WTC11 (cell line): ENCODE results near the gene NPEPPS. TPM values are rescaled to one million over a fixed set of nuclear protein-coding genes. Genes with fewer than 3 reads are reported as not detected.
A peak's percentile ranks its signal among the peaks of the same experiment; 100 is the strongest.

Experiments used
- ESRRA ChIP-seq: sonication (generic); formaldehyde crosslinking; IDR thresholded peaks from 2 replicates; pipeline ENCODE4 v1.8.1; 2022; ENCODE audit warnings: mild to moderate bottlenecking, missing genetic modification reagents, borderline replicate concordance
- FOXK1 ChIP-seq: sonication (generic); formaldehyde crosslinking; IDR thresholded peaks from 2 replicates; pipeline ENCODE4 v1.8.0; 2022; ENCODE audit warnings: mild to moderate bottlenecking, moderate library complexity, missing genetic modification reagents
- FOXP1 ChIP-seq: sonication (generic); formaldehyde crosslinking; IDR thresholded peaks from 2 replicates; pipeline ENCODE4 v1.8.0; 2022; ENCODE audit warnings: missing genetic modification reagents, mild to moderate bottlenecking, moderate library complexity, borderline replicate concordance
- GABPB1 ChIP-seq: sonication (generic); formaldehyde crosslinking; IDR thresholded peaks from 2 replicates; pipeline ENCODE4 v1.8.1; 2023; ENCODE audit warnings: mild to moderate bottlenecking, missing genetic modification reagents
- NFATC4 ChIP-seq: fragments of 250-450 bp; sonication (Bioruptor Pico); IDR thresholded peaks from 2 replicates; pipeline ENCODE4 v1.9.0; 2021; ENCODE audit warnings: mild to moderate bottlenecking
- RELA ChIP-seq: sonication (generic); formaldehyde crosslinking; IDR thresholded peaks from 2 replicates; pipeline ENCODE4 v1.8.1; 2022; ENCODE audit warnings: missing genetic modification reagents, mild to moderate bottlenecking, borderline replicate concordance
- SMAD4 ChIP-seq: sonication (generic); formaldehyde crosslinking; IDR thresholded peaks from 2 replicates; pipeline ENCODE4 v1.8.0; 2022; ENCODE audit warnings: mild to moderate bottlenecking, missing genetic modification reagents
- ZNF219 ChIP-seq: sonication (generic); formaldehyde crosslinking; IDR thresholded peaks from 2 replicates; pipeline ENCODE4 v1.8.0; 2023; ENCODE audit warnings: missing genetic modification reagents, mild to moderate bottlenecking, borderline replicate concordance
- ZNF317 ChIP-seq: sonication (generic); formaldehyde crosslinking; IDR thresholded peaks from 2 replicates; pipeline ENCODE4 v1.8.1; 2023; ENCODE audit warnings: low read depth, mild to moderate bottlenecking, moderate library complexity, missing genetic modification reagents, borderline replicate concordance
- ZNF416 ChIP-seq: fragments of 250-450 bp; sonication (Bioruptor Pico); IDR thresholded peaks from 2 replicates; pipeline ENCODE4 v1.9.0; 2021; ENCODE audit warnings: mild to moderate bottlenecking, inconsistent platforms
- ZNF671 ChIP-seq: fragments of 250-450 bp; sonication (Bioruptor Pico); IDR thresholded peaks from 2 replicates; pipeline ENCODE4 v1.8.0; 2021; ENCODE audit warnings: mild to moderate bottlenecking
- total RNA-seq: library from RNA; stranded (reverse); gene quantifications from 3 replicates; pipeline ENCODE4 v1.2.3, GENCODE V29; 2021
- TF ChIP-seq, protein P1 (sequence below): sonication (generic); formaldehyde crosslinking; IDR thresholded peaks from 2 replicates; pipeline ENCODE4 v1.8.0; 2022; ENCODE audit warnings: mild to moderate bottlenecking, missing genetic modification reagents
- TF ChIP-seq, protein P2 (sequence below): fragments of 200-600 bp; IDR thresholded peaks from 2 replicates; pipeline ENCODE4 v1.8.0; 2022; ENCODE audit warnings: antibody characterized with exemption
- TF ChIP-seq, protein P3 (sequence below): sonication (generic); formaldehyde crosslinking; IDR thresholded peaks from 2 replicates; pipeline ENCODE4 v1.8.1; 2022; ENCODE audit warnings: missing genetic modification reagents, borderline replicate concordance
- TF ChIP-seq, protein P4 (sequence below): sonication (generic); formaldehyde crosslinking; IDR thresholded peaks from 2 replicates; pipeline ENCODE4 v1.8.1; 2022; ENCODE audit warnings: low read depth, mild to moderate bottlenecking, moderate library complexity, missing genetic modification reagents, borderline replicate concordance
- TF ChIP-seq, protein P5 (sequence below): sonication (generic); formaldehyde crosslinking; IDR thresholded peaks from 2 replicates; pipeline ENCODE4 v1.8.0; 2023; ENCODE audit warnings: missing genetic modification reagents
- TF ChIP-seq, protein P6 (sequence below): sonication (generic); formaldehyde crosslinking; IDR thresholded peaks from 2 replicates; pipeline ENCODE4 v1.8.0; 2023; ENCODE audit warnings: mild to moderate bottlenecking, missing genetic modification reagents
- TF ChIP-seq, protein P7 (sequence below): sonication (generic); formaldehyde crosslinking; IDR thresholded peaks from 2 replicates; pipeline ENCODE4 v1.8.1; 2023; ENCODE audit warnings: mild to moderate bottlenecking, missing genetic modification reagents
- TF ChIP-seq, protein P8 (sequence below): sonication (generic); formaldehyde crosslinking; IDR thresholded peaks from 2 replicates; pipeline ENCODE4 v1.8.1; 2023; ENCODE audit warnings: mild to moderate bottlenecking, missing genetic modification reagents, moderate library complexity
- TF ChIP-seq, protein P9 (sequence below): sonication (generic); formaldehyde crosslinking; IDR thresholded peaks from 2 replicates; pipeline ENCODE4 v1.8.0; 2023; ENCODE audit warnings: missing genetic modification reagents, mild to moderate bottlenecking, borderline replicate concordance

NPEPPS gene
- total RNA-seq, 1 experiment from 2014 or later = 127 TPM

DNA sequence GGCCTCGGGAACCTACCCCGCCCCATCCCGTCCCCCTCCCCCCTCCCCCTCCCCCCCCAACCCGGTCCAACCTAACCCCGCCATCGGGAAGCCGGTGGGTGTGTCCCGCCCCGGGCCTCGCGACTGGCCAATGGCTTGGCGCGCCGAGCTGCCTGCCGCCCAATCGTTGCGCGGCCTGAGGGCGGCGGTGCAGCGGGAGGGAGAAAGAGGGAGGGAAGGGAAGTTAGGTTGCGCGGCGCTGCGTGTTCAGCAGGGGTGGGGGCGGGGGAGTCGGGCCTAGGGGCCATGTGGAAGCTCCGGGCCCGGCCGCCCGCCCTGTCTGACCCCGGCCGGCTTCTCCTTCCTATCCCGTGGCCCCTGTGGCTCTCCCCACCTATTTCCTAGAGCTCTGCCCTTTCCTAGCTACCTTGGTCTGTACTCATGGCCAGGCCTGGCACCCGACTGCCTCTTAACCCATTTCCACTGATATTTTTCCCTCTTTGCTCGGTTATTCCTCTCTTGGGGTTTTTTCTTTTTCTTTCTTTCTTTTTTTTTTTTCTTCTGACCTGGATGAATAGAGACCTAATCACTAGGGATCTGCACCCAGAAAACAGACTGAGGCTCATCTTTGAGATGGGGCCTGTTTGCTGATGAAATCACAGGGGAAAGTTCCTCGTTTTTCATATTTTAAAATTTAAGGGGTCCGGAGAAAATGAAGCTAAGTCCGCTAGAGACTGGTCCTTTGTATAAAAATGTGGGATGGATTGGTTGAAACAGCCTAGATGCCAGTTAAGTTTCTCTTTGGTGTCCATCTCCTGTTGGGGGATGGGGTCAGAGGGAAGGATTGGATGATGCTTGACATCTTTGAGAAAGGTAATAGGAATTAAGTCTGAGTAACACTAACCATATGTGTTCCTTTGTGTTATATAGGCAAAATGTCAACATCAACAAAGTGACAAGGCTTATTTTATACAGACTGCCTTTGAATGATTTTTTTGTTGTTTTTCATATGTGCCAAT is 119.9 kb downstream of the NPEPPS start (continued):
- TF ChIP-seq ESRRA (CRISPR knock-in tag) (no peak), ZNF219 (CRISPR knock-in tag) (no peak), RELA (CRISPR knock-in tag) (no peak), ZNF317 (no peak), SMAD4 (no peak), NFATC4 (CRISPR knock-in tag) (no peak), ZNF416 (CRISPR knock-in tag) (no peak), GABPB1 (CRISPR knock-in tag) (no peak; the same call in 1 of the 2 replicates), FOXK1 (CRISPR knock-in tag) (peak; percentile 12; the same call in 1 of the 2 replicates), ZNF671 (CRISPR knock-in tag) (no peak), FOXP1 (no peak)
- TF ChIP-seq, protein P1, sequence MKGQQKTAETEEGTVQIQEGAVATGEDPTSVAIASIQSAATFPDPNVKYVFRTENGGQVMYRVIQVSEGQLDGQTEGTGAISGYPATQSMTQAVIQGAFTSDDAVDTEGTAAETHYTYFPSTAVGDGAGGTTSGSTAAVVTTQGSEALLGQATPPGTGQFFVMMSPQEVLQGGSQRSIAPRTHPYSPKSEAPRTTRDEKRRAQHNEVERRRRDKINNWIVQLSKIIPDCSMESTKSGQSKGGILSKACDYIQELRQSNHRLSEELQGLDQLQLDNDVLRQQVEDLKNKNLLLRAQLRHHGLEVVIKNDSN (CRISPR knock-in tag) = 0 out of 2 replicates have a peak, but pooled peaks have one; percentile 19
- TF ChIP-seq, protein P2, sequence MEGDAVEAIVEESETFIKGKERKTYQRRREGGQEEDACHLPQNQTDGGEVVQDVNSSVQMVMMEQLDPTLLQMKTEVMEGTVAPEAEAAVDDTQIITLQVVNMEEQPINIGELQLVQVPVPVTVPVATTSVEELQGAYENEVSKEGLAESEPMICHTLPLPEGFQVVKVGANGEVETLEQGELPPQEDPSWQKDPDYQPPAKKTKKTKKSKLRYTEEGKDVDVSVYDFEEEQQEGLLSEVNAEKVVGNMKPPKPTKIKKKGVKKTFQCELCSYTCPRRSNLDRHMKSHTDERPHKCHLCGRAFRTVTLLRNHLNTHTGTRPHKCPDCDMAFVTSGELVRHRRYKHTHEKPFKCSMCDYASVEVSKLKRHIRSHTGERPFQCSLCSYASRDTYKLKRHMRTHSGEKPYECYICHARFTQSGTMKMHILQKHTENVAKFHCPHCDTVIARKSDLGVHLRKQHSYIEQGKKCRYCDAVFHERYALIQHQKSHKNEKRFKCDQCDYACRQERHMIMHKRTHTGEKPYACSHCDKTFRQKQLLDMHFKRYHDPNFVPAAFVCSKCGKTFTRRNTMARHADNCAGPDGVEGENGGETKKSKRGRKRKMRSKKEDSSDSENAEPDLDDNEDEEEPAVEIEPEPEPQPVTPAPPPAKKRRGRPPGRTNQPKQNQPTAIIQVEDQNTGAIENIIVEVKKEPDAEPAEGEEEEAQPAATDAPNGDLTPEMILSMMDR = no peak
- TF ChIP-seq, protein P3, sequence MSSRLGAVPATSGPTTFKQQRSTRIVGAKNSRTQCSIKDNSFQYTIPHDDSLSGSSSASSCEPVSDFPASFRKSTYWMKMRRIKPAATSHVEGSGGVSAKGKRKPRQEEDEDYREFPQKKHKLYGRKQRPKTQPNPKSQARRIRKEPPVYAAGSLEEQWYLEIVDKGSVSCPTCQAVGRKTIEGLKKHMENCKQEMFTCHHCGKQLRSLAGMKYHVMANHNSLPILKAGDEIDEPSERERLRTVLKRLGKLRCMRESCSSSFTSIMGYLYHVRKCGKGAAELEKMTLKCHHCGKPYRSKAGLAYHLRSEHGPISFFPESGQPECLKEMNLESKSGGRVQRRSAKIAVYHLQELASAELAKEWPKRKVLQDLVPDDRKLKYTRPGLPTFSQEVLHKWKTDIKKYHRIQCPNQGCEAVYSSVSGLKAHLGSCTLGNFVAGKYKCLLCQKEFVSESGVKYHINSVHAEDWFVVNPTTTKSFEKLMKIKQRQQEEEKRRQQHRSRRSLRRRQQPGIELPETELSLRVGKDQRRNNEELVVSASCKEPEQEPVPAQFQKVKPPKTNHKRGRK = no peak
- TF ChIP-seq, protein P4, sequence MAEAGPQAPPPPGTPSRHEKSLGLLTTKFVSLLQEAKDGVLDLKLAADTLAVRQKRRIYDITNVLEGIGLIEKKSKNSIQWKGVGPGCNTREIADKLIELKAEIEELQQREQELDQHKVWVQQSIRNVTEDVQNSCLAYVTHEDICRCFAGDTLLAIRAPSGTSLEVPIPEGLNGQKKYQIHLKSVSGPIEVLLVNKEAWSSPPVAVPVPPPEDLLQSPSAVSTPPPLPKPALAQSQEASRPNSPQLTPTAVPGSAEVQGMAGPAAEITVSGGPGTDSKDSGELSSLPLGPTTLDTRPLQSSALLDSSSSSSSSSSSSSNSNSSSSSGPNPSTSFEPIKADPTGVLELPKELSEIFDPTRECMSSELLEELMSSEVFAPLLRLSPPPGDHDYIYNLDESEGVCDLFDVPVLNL (CRISPR knock-in tag) = no peak
- TF ChIP-seq, protein P5, sequence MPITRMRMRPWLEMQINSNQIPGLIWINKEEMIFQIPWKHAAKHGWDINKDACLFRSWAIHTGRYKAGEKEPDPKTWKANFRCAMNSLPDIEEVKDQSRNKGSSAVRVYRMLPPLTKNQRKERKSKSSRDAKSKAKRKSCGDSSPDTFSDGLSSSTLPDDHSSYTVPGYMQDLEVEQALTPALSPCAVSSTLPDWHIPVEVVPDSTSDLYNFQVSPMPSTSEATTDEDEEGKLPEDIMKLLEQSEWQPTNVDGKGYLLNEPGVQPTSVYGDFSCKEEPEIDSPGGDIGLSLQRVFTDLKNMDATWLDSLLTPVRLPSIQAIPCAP (CRISPR knock-in tag) = no peak
- TF ChIP-seq, protein P6, sequence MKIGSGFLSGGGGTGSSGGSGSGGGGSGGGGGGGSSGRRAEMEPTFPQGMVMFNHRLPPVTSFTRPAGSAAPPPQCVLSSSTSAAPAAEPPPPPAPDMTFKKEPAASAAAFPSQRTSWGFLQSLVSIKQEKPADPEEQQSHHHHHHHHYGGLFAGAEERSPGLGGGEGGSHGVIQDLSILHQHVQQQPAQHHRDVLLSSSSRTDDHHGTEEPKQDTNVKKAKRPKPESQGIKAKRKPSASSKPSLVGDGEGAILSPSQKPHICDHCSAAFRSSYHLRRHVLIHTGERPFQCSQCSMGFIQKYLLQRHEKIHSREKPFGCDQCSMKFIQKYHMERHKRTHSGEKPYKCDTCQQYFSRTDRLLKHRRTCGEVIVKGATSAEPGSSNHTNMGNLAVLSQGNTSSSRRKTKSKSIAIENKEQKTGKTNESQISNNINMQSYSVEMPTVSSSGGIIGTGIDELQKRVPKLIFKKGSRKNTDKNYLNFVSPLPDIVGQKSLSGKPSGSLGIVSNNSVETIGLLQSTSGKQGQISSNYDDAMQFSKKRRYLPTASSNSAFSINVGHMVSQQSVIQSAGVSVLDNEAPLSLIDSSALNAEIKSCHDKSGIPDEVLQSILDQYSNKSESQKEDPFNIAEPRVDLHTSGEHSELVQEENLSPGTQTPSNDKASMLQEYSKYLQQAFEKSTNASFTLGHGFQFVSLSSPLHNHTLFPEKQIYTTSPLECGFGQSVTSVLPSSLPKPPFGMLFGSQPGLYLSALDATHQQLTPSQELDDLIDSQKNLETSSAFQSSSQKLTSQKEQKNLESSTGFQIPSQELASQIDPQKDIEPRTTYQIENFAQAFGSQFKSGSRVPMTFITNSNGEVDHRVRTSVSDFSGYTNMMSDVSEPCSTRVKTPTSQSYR (CRISPR knock-in tag) = peak; percentile 38; the same call in 1 of the 2 replicates
- TF ChIP-seq, protein P7, sequence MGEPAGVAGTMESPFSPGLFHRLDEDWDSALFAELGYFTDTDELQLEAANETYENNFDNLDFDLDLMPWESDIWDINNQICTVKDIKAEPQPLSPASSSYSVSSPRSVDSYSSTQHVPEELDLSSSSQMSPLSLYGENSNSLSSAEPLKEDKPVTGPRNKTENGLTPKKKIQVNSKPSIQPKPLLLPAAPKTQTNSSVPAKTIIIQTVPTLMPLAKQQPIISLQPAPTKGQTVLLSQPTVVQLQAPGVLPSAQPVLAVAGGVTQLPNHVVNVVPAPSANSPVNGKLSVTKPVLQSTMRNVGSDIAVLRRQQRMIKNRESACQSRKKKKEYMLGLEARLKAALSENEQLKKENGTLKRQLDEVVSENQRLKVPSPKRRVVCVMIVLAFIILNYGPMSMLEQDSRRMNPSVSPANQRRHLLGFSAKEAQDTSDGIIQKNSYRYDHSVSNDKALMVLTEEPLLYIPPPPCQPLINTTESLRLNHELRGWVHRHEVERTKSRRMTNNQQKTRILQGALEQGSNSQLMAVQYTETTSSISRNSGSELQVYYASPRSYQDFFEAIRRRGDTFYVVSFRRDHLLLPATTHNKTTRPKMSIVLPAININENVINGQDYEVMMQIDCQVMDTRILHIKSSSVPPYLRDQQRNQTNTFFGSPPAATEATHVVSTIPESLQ (CRISPR knock-in tag) = no peak
- TF ChIP-seq, protein P8, sequence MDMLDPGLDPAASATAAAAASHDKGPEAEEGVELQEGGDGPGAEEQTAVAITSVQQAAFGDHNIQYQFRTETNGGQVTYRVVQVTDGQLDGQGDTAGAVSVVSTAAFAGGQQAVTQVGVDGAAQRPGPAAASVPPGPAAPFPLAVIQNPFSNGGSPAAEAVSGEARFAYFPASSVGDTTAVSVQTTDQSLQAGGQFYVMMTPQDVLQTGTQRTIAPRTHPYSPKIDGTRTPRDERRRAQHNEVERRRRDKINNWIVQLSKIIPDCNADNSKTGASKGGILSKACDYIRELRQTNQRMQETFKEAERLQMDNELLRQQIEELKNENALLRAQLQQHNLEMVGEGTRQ (CRISPR knock-in tag) = no peak
- TF ChIP-seq, protein P9, sequence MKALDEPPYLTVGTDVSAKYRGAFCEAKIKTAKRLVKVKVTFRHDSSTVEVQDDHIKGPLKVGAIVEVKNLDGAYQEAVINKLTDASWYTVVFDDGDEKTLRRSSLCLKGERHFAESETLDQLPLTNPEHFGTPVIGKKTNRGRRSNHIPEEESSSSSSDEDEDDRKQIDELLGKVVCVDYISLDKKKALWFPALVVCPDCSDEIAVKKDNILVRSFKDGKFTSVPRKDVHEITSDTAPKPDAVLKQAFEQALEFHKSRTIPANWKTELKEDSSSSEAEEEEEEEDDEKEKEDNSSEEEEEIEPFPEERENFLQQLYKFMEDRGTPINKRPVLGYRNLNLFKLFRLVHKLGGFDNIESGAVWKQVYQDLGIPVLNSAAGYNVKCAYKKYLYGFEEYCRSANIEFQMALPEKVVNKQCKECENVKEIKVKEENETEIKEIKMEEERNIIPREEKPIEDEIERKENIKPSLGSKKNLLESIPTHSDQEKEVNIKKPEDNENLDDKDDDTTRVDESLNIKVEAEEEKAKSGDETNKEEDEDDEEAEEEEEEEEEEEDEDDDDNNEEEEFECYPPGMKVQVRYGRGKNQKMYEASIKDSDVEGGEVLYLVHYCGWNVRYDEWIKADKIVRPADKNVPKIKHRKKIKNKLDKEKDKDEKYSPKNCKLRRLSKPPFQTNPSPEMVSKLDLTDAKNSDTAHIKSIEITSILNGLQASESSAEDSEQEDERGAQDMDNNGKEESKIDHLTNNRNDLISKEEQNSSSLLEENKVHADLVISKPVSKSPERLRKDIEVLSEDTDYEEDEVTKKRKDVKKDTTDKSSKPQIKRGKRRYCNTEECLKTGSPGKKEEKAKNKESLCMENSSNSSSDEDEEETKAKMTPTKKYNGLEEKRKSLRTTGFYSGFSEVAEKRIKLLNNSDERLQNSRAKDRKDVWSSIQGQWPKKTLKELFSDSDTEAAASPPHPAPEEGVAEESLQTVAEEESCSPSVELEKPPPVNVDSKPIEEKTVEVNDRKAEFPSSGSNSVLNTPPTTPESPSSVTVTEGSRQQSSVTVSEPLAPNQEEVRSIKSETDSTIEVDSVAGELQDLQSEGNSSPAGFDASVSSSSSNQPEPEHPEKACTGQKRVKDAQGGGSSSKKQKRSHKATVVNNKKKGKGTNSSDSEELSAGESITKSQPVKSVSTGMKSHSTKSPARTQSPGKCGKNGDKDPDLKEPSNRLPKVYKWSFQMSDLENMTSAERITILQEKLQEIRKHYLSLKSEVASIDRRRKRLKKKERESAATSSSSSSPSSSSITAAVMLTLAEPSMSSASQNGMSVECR (CRISPR knock-in tag) = peak; percentile 67; the same call in 1 of the 2 replicates
